Loucy (cell line): Measurements from ENCODE around the gene KAT8.

Experiments
- CTCF ChIP-seq: fragments of 200-600 bp; sonication (generic); conservative IDR thresholded peaks from 2 replicates; pipeline ENCODE4 v1.5.1; 2014; ENCODE audit warnings: mild to moderate bottlenecking, antibody characterized with exemption, low read length
- EZH2phosphoT487 ChIP-seq: fragments of 200-600 bp; IDR thresholded peaks from 2 replicates; pipeline ENCODE4 v1.6.1; 2018; ENCODE audit warnings: antibody characterized with exemption, mild to moderate bottlenecking, moderate library complexity, borderline replicate concordance

- TF ChIP-seq CTCF: no peak
- TF ChIP-seq EZH2phosphoT487: no peak
Observed at GRCh38 chr16:31149894-31150890, 32.7 kb downstream of the KAT8 start, which contains the start of gene PRSS36.
